PC-9 (cell line): ENCODE results near the gene ISOC2. TPM values are rescaled to one million over a fixed set of nuclear protein-coding genes. Genes with fewer than 3 reads are reported as not detected.

Experiments
- BruUV-seq: library from RNA; stranded (reverse); fragments of 400-500 nt; replicated peaks from 2 replicates; lab custom pipeline; 2021; lab: Mats Ljungman, UMichigan
- CTCF ChIA-PET: fragments of 300-600 bp; sonication (Branson Sonifier 250); formaldehyde crosslinking; loops from one replicate; lab custom pipeline; 2022; ENCODE audit warnings: antibody characterized with exemption; lab: Charles Lee
- POLR2A ChIA-PET: fragments of 300-600 bp; sonication (Branson Sonifier 250); formaldehyde crosslinking; loops from one replicate; lab custom pipeline; 2022; ENCODE audit warnings: antibody characterized with exemption; ENCODE audit not compliant: unreplicated experiment; lab: Charles Lee
- DNase-seq, 2 experiments: peaks; one replicate each; pipeline versions ENCODE4 v3.0.0 to v3.0.0-alpha.2; 2015 to 2022; ENCODE audit warnings: mixed read lengths in 1 of 2
- H2AFZ ChIP-seq: fragments of 200-600 bp; sonication (generic); 2 replicates; pipeline ENCODE4 v1.8.1; 2017; ENCODE audit warnings: antibody characterized with exemption
- H3F3A ChIP-seq: fragments of 200-600 bp; sonication (generic); 2 replicates; pipeline ENCODE4 v1.8.1; 2017; ENCODE audit warnings: antibody characterized with exemption, mild to moderate bottlenecking, low read depth; ENCODE audit not compliant: insufficient read depth
- H3K27ac ChIP-seq: fragments of 200-600 bp; sonication (generic); 2 replicates; pipeline ENCODE4 v1.6.1; 2016; ENCODE audit warnings: mixed run types
- H3K27me3 ChIP-seq: fragments of 200-600 bp; sonication (generic); 2 replicates; pipeline ENCODE4 v1.6.1; 2016; ENCODE audit warnings: low read depth, mixed run types; ENCODE audit not compliant: insufficient read depth
- H3K36me3 ChIP-seq: fragments of 200-600 bp; sonication (generic); 2 replicates; pipeline ENCODE4 v1.6.1; 2016; ENCODE audit warnings: low read depth, mixed run types
- H3K4me1 ChIP-seq: fragments of 200-600 bp; sonication (generic); replicated peaks from 2 replicates; pipeline ENCODE4 v1.6.1; 2016; ENCODE audit warnings: mixed run types; ENCODE audit not compliant: insufficient read depth
- H3K4me2 ChIP-seq: fragments of 200-600 bp; sonication (generic); 2 replicates; pipeline ENCODE4 v1.6.1; 2017; ENCODE audit warnings: mixed run types
- H3K4me3 ChIP-seq: fragments of 200-600 bp; sonication (generic); 2 replicates; pipeline ENCODE4 v1.6.1; 2016; ENCODE audit warnings: mixed run types
- H3K79me2 ChIP-seq: fragments of 200-600 bp; sonication (generic); 2 replicates; pipeline ENCODE4 v1.6.1; 2017; ENCODE audit warnings: low read depth, mixed run types
- H3K9me2 ChIP-seq: fragments of 200-600 bp; sonication (generic); 2 replicates; pipeline ENCODE4 v1.8.1; 2017; ENCODE audit warnings: mild to moderate bottlenecking; ENCODE audit not compliant: insufficient read depth
- H3K9me3 ChIP-seq: fragments of 200-600 bp; sonication (generic); 2 replicates; pipeline ENCODE4 v1.8.1; 2016; ENCODE audit warnings: low read depth; ENCODE audit not compliant: insufficient read depth
- H4K20me1 ChIP-seq: fragments of 200-600 bp; sonication (generic); 2 replicates; pipeline ENCODE4 v1.8.1; 2017; ENCODE audit not compliant: insufficient read depth
- EZH2 ChIP-seq: fragments of 200-600 bp; sonication (generic); IDR thresholded peaks from 2 replicates; pipeline ENCODE4 v1.8.0; 2017; ENCODE audit warnings: antibody characterized with exemption, low read depth
- intact Hi-C: fragments of 100-400 bp; cut with micrococcal nuclease; formaldehyde crosslinking; loops from one replicate; pipeline ENCODE4 v1.10.0; 2022; ENCODE audit not compliant: unreplicated experiment
- total RNA-seq: library from RNA; stranded (reverse); gene quantifications from 2 replicates; pipeline ENCODE4 v1.2.3, GENCODE V29; 2021
- TF ChIP-seq, protein P1 (sequence below): fragments of 200-600 bp; sonication (generic); conservative IDR thresholded peaks from 2 replicates; pipeline ENCODE4 v1.6.1; 2017; ENCODE audit warnings: mixed run types, antibody characterized with exemption, mild to moderate bottlenecking, moderate library complexity

Gene ISOC2
- total RNA-seq, 1 experiment from 2014 or later = 92.4 TPM

DNA sequence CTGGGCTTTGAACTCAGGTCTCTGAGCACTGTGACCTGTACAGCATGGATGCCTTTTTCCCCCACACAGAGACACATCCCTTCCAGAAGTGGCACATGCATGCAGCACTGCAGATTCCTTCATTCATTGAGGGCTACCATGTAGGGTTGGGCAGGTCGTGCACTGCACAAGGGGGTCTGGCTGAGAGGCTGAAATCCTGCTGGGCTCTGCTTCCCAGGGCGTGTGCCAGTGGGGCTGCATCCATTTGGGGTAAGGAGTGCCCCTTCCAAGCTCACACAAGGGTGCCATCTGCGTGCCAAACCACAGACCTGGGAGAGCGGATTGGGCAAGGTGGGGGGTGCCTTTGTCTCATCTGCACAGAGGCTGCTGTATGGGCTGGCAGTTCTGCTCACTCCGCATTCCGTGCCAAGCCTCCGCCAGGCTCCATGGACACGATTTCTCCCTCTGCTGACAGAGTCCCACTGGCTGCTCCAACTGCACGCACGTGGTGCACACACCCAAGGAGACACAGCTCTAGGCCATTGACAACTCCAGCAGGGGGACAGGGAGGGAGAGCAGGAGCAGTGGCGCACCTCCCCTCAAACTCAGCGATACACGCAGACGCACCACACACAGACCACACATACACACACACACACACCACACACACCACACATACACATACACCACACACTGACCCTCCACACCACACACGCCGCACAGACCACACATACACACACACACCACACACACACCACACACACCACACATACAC is 13.8 kb downstream of the ISOC2 start:
- H3K4me2 ChIP-seq = no peak overlapping the region
- no peaks in the 10 kb centered on the region for H3K36me3 ChIP-seq
- ChIA-PET POLR2A (no interaction called here), CTCF (interaction anchor here (0.7 kb wide), 1 partner anchor 180 kb away, joined by 6 read pairs; no protein-coding TSS in a partner anchor)
- H3K27me3 ChIP-seq = peaks cover 38% of the 10 kb centered on the region
- no peaks in the 10 kb centered on the region for H3K79me2 ChIP-seq
- peak; percentile 61 to 68 for DNase-seq
- H3K4me1 ChIP-seq = no peaks in the 10 kb centered on the region
- no peak overlapping the region for H3K4me3 ChIP-seq
- no peaks in the 10 kb centered on the region for H4K20me1 ChIP-seq
- H3K27ac ChIP-seq = no peak overlapping the region
- BruUV-seq = no TSS peak
- no peak overlapping the region for H2AFZ ChIP-seq
- peaks cover 20% of the 10 kb centered on the region for H3F3A ChIP-seq
- H3K9me3 ChIP-seq = no peaks in the 10 kb centered on the region; the same call in 1 of the 2 replicates
- TF ChIP-seq EZH2 = no peak
- TF ChIP-seq, protein P1, sequence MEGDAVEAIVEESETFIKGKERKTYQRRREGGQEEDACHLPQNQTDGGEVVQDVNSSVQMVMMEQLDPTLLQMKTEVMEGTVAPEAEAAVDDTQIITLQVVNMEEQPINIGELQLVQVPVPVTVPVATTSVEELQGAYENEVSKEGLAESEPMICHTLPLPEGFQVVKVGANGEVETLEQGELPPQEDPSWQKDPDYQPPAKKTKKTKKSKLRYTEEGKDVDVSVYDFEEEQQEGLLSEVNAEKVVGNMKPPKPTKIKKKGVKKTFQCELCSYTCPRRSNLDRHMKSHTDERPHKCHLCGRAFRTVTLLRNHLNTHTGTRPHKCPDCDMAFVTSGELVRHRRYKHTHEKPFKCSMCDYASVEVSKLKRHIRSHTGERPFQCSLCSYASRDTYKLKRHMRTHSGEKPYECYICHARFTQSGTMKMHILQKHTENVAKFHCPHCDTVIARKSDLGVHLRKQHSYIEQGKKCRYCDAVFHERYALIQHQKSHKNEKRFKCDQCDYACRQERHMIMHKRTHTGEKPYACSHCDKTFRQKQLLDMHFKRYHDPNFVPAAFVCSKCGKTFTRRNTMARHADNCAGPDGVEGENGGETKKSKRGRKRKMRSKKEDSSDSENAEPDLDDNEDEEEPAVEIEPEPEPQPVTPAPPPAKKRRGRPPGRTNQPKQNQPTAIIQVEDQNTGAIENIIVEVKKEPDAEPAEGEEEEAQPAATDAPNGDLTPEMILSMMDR = no peak
- intact Hi-C loops = no loop called here
- H3K9me2 ChIP-seq = no peaks in the 10 kb centered on the region

DNA sequence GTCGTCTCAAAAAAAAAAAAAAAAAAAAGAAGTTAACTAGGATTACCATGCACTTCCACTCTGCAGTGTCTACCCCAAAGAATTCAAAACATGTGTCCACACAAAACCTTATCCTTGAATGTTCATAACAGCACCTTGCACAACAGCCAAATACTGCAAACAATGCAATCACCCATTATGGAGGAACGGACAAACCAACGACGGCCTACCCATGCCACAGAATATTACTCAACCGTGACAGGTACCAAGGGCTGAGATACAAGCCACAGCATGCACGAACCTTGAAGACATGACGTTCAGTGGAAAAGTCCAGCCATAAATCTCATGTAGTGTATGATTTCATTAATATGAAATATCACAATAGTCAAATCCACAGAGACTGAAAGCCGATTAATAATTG is 15.4 kb downstream of the ISOC2 start:
- H4K20me1 ChIP-seq = no peaks in the 10 kb centered on the region
- no peak overlapping the region for H3K27ac ChIP-seq
- H3K79me2 ChIP-seq = no peaks in the 10 kb centered on the region
- no peaks in the 10 kb centered on the region for H3K4me1 ChIP-seq
- intact Hi-C loops = no loop called here
- H2AFZ ChIP-seq = no peak overlapping the region
- no peak for DNase-seq
- peaks cover 20% of the 10 kb centered on the region for H3F3A ChIP-seq
- BruUV-seq = no TSS peak
- H3K9me2 ChIP-seq = no peaks in the 10 kb centered on the region
- CTCF ChIA-PET = interaction anchor here (0.6 kb wide), 1 partner anchor 22 kb away, joined by 3 read pairs; no protein-coding TSS in a partner anchor
- TF ChIP-seq, protein P1 = no peak
- TF ChIP-seq EZH2 = no peak
- peaks cover 49% of the 10 kb centered on the region for H3K27me3 ChIP-seq
- POLR2A ChIA-PET = no interaction called here
- H3K4me3 ChIP-seq = no peak overlapping the region
- no peak overlapping the region for H3K4me2 ChIP-seq
- H3K36me3 ChIP-seq = no peaks in the 10 kb centered on the region
- no peaks in the 10 kb centered on the region; the same call in 1 of the 2 replicates for H3K9me3 ChIP-seq

DNA sequence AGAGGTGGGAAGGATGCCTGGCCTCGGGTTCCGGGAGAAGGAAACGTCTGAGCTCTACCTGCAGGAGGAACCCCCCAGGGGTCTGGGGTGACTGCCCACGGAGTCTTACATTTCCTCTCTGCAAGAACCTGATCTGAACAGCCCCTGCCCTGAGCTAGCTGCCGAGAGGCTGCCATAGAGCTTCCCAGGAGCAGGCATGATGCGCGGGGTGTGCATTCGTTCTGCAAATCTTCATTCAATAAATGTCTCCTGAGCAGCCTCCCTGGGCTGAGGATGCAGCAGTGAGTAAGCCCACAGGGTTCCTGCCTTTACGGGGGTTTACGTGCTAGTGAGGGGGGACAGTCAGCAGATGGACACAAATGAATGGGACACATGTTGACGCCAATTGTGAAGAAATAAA is 16.8 kb downstream of the ISOC2 start:
- Histone ChIP-seq H3K79me2 (no peaks in the 10 kb centered on the region), H3K9me3 (no peaks in the 10 kb centered on the region; the same call in 1 of the 2 replicates), H3K9me2 (no peaks in the 10 kb centered on the region), H3F3A (peaks cover 19% of the 10 kb centered on the region), H3K27me3 (peaks cover 52% of the 10 kb centered on the region), H3K4me1 (no peaks in the 10 kb centered on the region), H3K4me3 (no peak overlapping the region), H3K4me2 (no peak overlapping the region), H3K27ac (no peak overlapping the region), H4K20me1 (no peaks in the 10 kb centered on the region; the same call in 1 of the 2 replicates), H2AFZ (no peak overlapping the region), H3K36me3 (no peaks in the 10 kb centered on the region)
- ChIA-PET CTCF (no interaction called here), POLR2A (no interaction called here)
- intact Hi-C loops = no loop called here
- no TSS peak for BruUV-seq
- no peak for TF ChIP-seq EZH2
- TF ChIP-seq, protein P1 = no peak
- DNase-seq = no peak
